ENCODE results near the gene INSYN1.

GRCh38 chr15:73779974-73780373 lies 26.8 kb upstream of the INSYN1 start:
- TF ChIP-seq NFIC (IDR thresholded peaks at IDR 0.05) (no peak), ZNF24 (IDR thresholded peaks at IDR 0.05) (no peak), GABPB2 (CRISPR knock-in tag; conservative IDR thresholded peaks at IDR 0.05) (no peak), DIDO1 (tag; IDR thresholded peaks at IDR 0.05; ENCODE audit: low read depth) (no peak), STAG1 (CRISPR knock-in tag; IDR thresholded peaks at IDR 0.05; ENCODE audit: borderline replicate concordance) (no peak), SREBF1 (IDR thresholded peaks at IDR 0.05; ENCODE audit: borderline replicate concordance, low read depth, low read length) (no peak), CBFB (CRISPR knock-in tag; IDR thresholded peaks at IDR 0.05) (no peak), RFX5 (IDR thresholded peaks at IDR 0.05; ENCODE audit: low read depth, low read length) (no peak)

Data from K562 (cell line).